Tibial artery (tissue), 4 donors: ENCODE results near the gene BRICD5.

Experiments
- DNase-seq, 2 donors: peaks; one replicate each; pipeline ENCODE4 v3.0.0-alpha.2; 2019
- H3K27ac ChIP-seq, 2 donors: fragments of 200-600 bp; sonication (generic) in 1 of 2; 1 replicate in 1 of 2; 2 replicates in 1 of 2; pipeline ENCODE4 v1.5.1; 2018 to 2019; ENCODE audit warnings: mild to moderate bottlenecking in 1 of 2
- H3K27me3 ChIP-seq, 2 donors: fragments of 200-600 bp; sonication (generic) in 1 of 2; one replicate each; pipeline versions ENCODE4 v1.5.1 to v1.6.0; 2016 to 2019
- H3K36me3 ChIP-seq, 3 donors: fragments of 200-600 bp; sonication (generic) in 2 of 3; one replicate each; pipeline ENCODE4 v1.5.1; 2016 to 2019; ENCODE audit warnings: mild to moderate bottlenecking in 2 of 3
- H3K4me1 ChIP-seq, 4 donors: fragments of 200-600 bp; sonication (generic) in 2 of 4; 1 replicate in 3 of 4; 2 replicates in 1 of 4; pipeline ENCODE4 v1.5.1; 2016 to 2019
- H3K4me3 ChIP-seq, 2 donors: fragments of 200-600 bp; sonication (generic) in 1 of 2; 1 replicate in 1 of 2; 2 replicates in 1 of 2; pipeline ENCODE4 v1.5.1; 2018 to 2019; ENCODE audit warnings: mild to moderate bottlenecking in 2 of 2
- H3K9me3 ChIP-seq, 3 donors: fragments of 200-600 bp; sonication (generic) in 1 of 3; one replicate each; pipeline ENCODE4 v1.5.1; 2016 to 2019
- intact Hi-C: fragments of 100-400 bp; cut with DNase I; formaldehyde crosslinking; loops from one replicate; pipeline ENCODE4 v1.15.0; 2023; ENCODE audit warnings: low total_unique reads
- TF ChIP-seq, protein P1 (sequence below), 2 experiments: fragments of 200-600 bp in 1 of 2; fragments of 450-650 bp in 1 of 2; IDR thresholded peaks; one replicate each; pipeline ENCODE4 v1.5.1; 2017 to 2019; ENCODE audit warnings: antibody characterized with exemption in 2 of 2, mild to moderate bottlenecking in 1 of 2, moderate library complexity in 1 of 2

BRICD5 gene

DNA sequence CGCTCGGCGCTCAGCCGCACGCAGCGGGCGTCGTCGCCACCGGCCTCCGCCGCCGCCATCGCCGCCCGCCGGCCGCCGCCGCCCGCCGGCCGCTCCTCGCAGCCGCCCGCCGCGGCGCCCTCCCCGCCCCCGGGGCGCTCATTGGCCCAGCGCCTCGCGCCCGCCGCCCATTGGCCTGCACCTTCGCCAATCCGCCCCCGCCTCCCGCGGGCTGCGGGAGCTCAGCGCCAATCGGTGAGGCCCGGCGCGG lies 4.0 kb upstream of the BRICD5 start, which contains the start of gene PGP:
Gene PGP, minus strand, starts transcription at position 122 of the 250 bp plus-strand sequence. Its CDS starts 63 bp downstream, at position 59.
- Histone ChIP-seq H3K4me1 (peaks cover 3 to 29% (median 22%) of the 10 kb centered on the region in 4 donors), H3K27me3 (no peaks in the 10 kb centered on the region), H3K27ac (peak within 1 kb of the TSS; percentile 77 to 80), H3K36me3 (peaks cover 0 to 17% (median 8%) of the 10 kb centered on the region in 3 donors), H3K4me3 (peak within 1 kb of the TSS; percentile 91 to 96), H3K9me3 (no peaks in the 10 kb centered on the region)
- DNase-seq = no peak
- intact Hi-C loops = no loop called here
- TF ChIP-seq, protein P1, sequence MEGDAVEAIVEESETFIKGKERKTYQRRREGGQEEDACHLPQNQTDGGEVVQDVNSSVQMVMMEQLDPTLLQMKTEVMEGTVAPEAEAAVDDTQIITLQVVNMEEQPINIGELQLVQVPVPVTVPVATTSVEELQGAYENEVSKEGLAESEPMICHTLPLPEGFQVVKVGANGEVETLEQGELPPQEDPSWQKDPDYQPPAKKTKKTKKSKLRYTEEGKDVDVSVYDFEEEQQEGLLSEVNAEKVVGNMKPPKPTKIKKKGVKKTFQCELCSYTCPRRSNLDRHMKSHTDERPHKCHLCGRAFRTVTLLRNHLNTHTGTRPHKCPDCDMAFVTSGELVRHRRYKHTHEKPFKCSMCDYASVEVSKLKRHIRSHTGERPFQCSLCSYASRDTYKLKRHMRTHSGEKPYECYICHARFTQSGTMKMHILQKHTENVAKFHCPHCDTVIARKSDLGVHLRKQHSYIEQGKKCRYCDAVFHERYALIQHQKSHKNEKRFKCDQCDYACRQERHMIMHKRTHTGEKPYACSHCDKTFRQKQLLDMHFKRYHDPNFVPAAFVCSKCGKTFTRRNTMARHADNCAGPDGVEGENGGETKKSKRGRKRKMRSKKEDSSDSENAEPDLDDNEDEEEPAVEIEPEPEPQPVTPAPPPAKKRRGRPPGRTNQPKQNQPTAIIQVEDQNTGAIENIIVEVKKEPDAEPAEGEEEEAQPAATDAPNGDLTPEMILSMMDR (IDR thresholded peaks at IDR 0.05) = no peak

DNA sequence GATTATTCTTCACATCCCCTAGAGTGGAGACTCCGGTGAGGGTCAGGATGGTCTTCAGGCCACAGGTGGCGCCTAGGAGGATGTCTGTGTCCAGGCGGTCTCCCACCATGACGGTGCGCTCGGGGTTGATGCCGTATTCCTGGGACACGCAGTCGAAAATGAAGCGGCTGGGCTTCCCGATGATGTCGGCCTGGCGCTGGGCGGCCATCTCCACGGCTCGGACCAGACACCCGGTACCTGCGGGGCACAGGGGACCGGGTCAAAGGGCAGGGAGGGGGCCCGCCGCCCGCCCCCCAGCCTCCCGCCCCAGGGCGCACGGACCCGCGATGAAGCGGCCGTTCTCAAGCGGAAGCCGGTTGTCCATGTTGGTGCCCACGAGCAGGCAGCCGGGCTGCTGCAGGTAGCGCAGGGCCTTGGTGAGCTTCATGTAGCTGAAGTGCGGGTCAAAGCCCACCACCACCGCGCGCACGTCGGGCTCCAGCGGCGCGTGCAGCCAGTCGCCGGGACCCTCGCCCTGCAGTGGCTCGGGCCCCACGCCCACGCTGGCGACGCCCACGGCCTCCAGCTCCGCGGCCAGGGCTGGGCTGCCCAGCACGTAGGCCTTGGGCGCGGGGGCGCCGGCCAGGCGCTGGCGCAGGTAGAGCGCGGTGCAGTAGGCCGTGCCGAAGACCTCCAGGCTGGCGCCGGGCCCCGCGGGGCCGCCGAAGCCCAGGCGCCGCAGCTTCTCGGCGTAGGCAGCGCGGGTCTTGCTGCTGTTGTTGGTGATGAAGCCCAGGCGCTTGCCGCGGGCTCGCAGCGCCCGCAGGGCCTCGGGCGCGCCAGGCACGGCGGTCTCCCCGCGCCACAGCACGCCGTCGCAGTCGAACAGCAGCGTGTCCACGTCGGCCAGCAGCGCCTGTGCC lies 3.4 kb upstream of the BRICD5 start:
- peaks cover under 1 to 23% (median 14%) of the 10 kb centered on the region in 3 donors for H3K36me3 ChIP-seq
- TF ChIP-seq, protein P1 (IDR thresholded peaks at IDR 0.05) = no peak
- no peaks in the 10 kb centered on the region for H3K9me3 ChIP-seq
- peak overlapping the region; percentile 91 to 96 for H3K4me3 ChIP-seq
- H3K27me3 ChIP-seq = no peaks in the 10 kb centered on the region
- H3K27ac ChIP-seq = peak overlapping the region; percentile 77 to 80
- intact Hi-C loops = no loop called here
- peaks cover 3 to 29% (median 22%) of the 10 kb centered on the region in 4 donors for H3K4me1 ChIP-seq
- DNase-seq = no peak

DNA sequence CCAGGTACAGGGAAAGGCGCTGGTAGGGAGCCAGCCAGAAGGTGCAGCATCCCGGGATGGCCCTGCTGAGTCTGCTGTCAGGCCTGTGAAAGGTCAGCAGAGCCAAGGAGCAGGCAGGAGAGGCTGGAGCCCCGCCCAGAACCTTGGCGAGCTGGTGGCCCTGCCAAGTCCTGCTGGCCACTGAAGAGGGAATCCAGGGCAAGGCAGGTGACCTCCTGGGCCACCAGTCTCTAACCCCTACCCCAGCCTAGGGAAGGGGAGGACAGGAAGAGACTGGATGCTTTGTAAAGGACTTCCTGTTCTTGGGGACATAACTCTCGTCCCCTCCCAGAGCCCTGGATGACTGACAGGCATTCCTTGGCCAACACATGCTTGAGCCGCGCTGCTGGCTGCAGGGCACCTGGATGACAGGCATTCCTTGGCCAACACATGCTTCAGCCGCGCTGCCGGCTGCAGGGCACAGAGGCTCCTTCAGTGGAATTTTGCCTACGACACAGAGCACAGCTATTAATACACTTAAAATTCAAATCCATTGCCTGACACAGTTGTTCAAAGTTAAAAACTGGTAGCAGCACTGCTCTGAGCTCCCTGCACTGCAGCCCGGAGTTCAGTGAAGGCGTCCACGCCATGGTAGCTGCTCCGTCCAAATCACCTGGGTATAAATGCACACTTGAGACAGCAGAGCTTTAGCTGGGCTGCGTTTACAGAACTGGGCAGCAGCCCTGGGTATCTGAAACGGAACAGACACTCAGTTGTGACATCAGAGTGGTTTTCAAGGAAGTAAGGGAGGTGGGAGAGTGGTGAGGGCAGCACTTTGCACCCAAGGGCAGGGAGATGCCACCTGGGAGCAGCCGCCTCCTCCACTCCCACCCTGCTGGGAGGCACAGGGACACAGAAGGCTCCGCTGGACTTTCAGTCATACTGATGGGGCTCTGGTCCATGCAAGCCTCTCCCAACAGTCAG lies 2.0 kb upstream of the BRICD5 start:
- intact Hi-C loops = no loop called here
- Histone ChIP-seq H3K27ac (no peak overlapping the region), H3K27me3 (no peaks in the 10 kb centered on the region), H3K36me3 (peaks cover 14 to 37% (median 28%) of the 10 kb centered on the region in 3 donors), H3K4me3 (peak overlapping the region in 1 of 2 donors; percentile 96), H3K4me1 (peaks cover 3 to 29% (median 22%) of the 10 kb centered on the region in 4 donors), H3K9me3 (no peaks in the 10 kb centered on the region)
- no peak for DNase-seq
- TF ChIP-seq, protein P1 (IDR thresholded peaks at IDR 0.05) = no peak

DNA sequence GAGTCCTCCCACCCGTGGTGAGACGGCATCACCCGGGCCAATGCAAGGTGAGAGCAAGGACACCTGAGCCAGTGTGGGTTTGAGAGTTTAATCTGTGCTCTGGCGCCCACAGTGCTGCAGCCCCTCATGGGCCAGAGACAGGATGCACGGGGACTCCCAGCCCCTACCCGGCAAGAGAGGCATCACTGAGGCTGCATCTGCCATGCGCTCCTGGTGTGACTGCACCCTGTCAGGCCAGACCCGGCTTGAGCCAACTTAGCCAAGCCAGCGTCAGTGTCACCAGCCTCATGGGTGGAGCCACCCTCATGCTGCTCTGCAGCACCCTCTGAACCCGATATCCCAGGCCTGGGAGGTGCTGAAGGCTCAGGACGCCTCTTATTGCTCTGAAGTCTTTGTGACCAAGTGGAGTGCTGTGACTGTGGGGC lies 1.3 kb upstream of the BRICD5 start:
- TF ChIP-seq, protein P1 (IDR thresholded peaks at IDR 0.05) = no peak
- intact Hi-C loops = no loop called here
- Histone ChIP-seq H3K27me3 (no peaks in the 10 kb centered on the region), H3K4me1 (peaks cover 3 to 30% (median 23%) of the 10 kb centered on the region in 4 donors), H3K27ac (no peak overlapping the region), H3K9me3 (no peaks in the 10 kb centered on the region), H3K36me3 (peaks cover 18 to 45% (median 32%) of the 10 kb centered on the region in 3 donors), H3K4me3 (no peak overlapping the region)
- no peak for DNase-seq

DNA sequence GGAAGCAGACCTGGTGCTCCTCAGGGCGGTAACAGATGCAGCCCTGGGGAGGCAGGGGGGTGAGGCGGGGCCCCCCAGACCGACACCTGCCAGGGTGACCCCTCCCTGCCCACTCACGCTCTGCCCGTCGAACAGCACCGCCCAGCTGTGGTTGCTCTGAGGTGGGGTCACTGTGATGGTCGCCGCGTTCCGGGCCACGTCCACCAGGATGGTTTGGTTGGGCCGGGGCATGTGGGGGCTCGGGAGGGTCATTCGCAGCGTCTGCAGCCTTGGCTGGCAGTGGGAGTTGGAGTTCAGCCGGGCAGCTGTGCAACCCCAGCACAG lies 692 bp downstream of the BRICD5 start:
- TF ChIP-seq, protein P1 (IDR thresholded peaks at IDR 0.05) = no peak
- no peak overlapping the region for H3K27ac ChIP-seq
- peaks cover 2 to 41% (median 33%) of the 10 kb centered on the region in 4 donors for H3K4me1 ChIP-seq
- H3K36me3 ChIP-seq = peaks cover 18 to 49% (median 32%) of the 10 kb centered on the region in 3 donors
- intact Hi-C loops = no loop called here
- no peaks in the 10 kb centered on the region for H3K27me3 ChIP-seq
- no peaks in the 10 kb centered on the region for H3K9me3 ChIP-seq
- DNase-seq = no peak
- no peak overlapping the region for H3K4me3 ChIP-seq
